ENCODE results near the gene MUC5B.

- no peak for TF ChIP-seq CTCF (IDR thresholded peaks at IDR 0.05)
- TF ChIP-seq POLR2A (IDR thresholded peaks at IDR 0.05): no peak
Observed at GRCh38 chr11:1292644-1293618, 70.1 kb downstream of the MUC5B start.

All from testis (tissue), 2 donors.